Loucy (cell line): ENCODE results near the gene HSCB.
"Not testable (repeated sequence)": the region's sequence is repeated elsewhere in the genome, so short reads cannot be mapped to it uniquely, and the experiment has no call there.

Experiments
- EZH2phosphoT487 ChIP-seq: fragments of 200-600 bp; IDR thresholded peaks from 2 replicates; pipeline ENCODE4 v1.6.1; 2018; ENCODE audit warnings: antibody characterized with exemption, mild to moderate bottlenecking, moderate library complexity, borderline replicate concordance
- TF ChIP-seq, protein P1 (sequence below): fragments of 200-600 bp; sonication (generic); conservative IDR thresholded peaks from 2 replicates; pipeline ENCODE4 v1.5.1; 2014; ENCODE audit warnings: mild to moderate bottlenecking, antibody characterized with exemption, low read length

DNA sequence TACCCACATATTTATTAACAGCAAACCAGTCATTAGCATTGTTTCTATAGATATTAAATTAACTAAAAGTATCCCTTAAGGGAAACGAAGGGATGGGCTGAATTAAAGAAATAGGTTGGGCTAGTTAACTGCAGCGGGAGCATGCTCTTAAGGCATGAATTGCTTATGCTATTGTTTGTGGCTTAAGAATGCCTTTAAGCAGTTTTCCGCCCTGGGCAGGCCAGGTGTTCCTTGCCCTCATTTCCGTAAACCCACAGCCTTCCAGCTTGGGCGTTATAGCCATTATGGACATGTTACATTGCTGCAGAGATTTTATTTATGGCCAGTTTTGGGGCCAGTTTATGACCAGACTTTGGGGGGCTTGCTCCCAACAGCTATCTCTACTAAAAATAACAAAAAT lies 63.6 kb downstream of the HSCB start:
- TF ChIP-seq, protein P1, sequence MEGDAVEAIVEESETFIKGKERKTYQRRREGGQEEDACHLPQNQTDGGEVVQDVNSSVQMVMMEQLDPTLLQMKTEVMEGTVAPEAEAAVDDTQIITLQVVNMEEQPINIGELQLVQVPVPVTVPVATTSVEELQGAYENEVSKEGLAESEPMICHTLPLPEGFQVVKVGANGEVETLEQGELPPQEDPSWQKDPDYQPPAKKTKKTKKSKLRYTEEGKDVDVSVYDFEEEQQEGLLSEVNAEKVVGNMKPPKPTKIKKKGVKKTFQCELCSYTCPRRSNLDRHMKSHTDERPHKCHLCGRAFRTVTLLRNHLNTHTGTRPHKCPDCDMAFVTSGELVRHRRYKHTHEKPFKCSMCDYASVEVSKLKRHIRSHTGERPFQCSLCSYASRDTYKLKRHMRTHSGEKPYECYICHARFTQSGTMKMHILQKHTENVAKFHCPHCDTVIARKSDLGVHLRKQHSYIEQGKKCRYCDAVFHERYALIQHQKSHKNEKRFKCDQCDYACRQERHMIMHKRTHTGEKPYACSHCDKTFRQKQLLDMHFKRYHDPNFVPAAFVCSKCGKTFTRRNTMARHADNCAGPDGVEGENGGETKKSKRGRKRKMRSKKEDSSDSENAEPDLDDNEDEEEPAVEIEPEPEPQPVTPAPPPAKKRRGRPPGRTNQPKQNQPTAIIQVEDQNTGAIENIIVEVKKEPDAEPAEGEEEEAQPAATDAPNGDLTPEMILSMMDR = not testable (repeated sequence)
- not testable (repeated sequence) for TF ChIP-seq EZH2phosphoT487
